ENCODE data around the gene ZNF865.

DNA sequence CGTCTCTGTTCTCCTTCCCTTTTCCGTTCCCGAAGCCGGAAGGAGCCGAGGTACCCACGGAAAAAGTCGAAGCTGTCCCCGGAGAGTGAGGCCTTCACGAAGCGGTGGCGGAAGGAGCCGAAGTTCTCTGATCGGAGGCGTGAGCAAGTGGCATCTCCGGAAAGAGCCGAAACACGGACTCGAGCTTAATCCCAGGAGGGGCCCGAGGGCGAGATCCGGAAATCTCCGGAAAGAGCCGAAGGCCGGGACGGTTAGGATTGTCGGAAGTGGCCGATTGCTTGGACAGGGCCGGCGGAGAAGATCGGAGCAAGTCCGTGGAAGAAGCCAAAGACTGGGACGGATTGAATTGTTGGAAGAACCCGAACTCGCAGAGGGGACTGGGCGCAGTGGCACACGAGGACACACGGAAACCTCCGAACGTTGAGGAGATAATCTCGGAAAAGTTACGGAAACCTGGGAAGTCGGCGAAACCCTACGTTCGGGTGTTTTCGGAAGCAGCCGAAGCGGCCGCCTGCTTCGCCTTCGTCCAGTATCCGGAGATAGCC lies 48.9 kb downstream of the ZNF865 start:
- TF ChIP-seq, protein P1, sequence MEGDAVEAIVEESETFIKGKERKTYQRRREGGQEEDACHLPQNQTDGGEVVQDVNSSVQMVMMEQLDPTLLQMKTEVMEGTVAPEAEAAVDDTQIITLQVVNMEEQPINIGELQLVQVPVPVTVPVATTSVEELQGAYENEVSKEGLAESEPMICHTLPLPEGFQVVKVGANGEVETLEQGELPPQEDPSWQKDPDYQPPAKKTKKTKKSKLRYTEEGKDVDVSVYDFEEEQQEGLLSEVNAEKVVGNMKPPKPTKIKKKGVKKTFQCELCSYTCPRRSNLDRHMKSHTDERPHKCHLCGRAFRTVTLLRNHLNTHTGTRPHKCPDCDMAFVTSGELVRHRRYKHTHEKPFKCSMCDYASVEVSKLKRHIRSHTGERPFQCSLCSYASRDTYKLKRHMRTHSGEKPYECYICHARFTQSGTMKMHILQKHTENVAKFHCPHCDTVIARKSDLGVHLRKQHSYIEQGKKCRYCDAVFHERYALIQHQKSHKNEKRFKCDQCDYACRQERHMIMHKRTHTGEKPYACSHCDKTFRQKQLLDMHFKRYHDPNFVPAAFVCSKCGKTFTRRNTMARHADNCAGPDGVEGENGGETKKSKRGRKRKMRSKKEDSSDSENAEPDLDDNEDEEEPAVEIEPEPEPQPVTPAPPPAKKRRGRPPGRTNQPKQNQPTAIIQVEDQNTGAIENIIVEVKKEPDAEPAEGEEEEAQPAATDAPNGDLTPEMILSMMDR (IDR thresholded peaks at IDR 0.05), result no peak
- TF ChIP-seq POLR2A (IDR thresholded peaks at IDR 0.05; ENCODE audit: low read depth) (no peak), POLR2AphosphoS5 (IDR thresholded peaks at IDR 0.05) (no peak)
